ENCODE measurements around the gene PTPN3. TPM values are rescaled to one million over a fixed set of nuclear protein-coding genes. Genes with fewer than 3 reads are reported as not detected.

Gene PTPN3
- total RNA-seq, 6 experiments from 2014 or later = not detected

- TF ChIP-seq CTCF (IDR thresholded peaks at IDR 0.05) = no peak
- no peak for DNase-seq
- H3K27ac Mint-ChIP-seq = no peak overlapping the region
- H3K36me3 Mint-ChIP-seq (ENCODE audit: low read depth) = no peaks in the 10 kb centered on the region
- H3K27me3 Mint-ChIP-seq (ENCODE audit: insufficient read depth) = peaks cover 24% of the 10 kb centered on the region
- H3K9me3 Mint-ChIP-seq = no peaks in the 10 kb centered on the region
- H3K4me3 Mint-ChIP-seq = no peak overlapping the region
- H3K4me1 Mint-ChIP-seq (ENCODE audit: low read depth) = no peaks in the 10 kb centered on the region
These were observed 83.9 kb downstream of the PTPN3 start for GRCh38 chr9:109414125-109414785.

GRCh38 chr9:109411798-109412352 is 86.2 kb downstream of the PTPN3 start:
- Mint-ChIP-seq H3K27ac (no peak overlapping the region), H3K36me3 (ENCODE audit: low read depth) (no peaks in the 10 kb centered on the region), H3K4me1 (ENCODE audit: low read depth) (no peaks in the 10 kb centered on the region)

GRCh38 chr9:109411069-109411761 is 86.9 kb downstream of the PTPN3 start:
- Mint-ChIP-seq H3K9me3 (no peaks in the 10 kb centered on the region), H3K36me3 (ENCODE audit: low read depth) (no peaks in the 10 kb centered on the region), H3K4me3 (no peak overlapping the region), H3K27ac (no peak overlapping the region), H3K27me3 (ENCODE audit: insufficient read depth) (peaks cover 14% of the 10 kb centered on the region), H3K4me1 (ENCODE audit: low read depth) (no peaks in the 10 kb centered on the region)
- DNase-seq = no peak
- TF ChIP-seq CTCF (IDR thresholded peaks at IDR 0.05) = no peak

More at GRCh38 chr9:109411798-109412352, 86.2 kb downstream of the PTPN3 start:
- no peak overlapping the region for H3K4me3 Mint-ChIP-seq
- DNase-seq = peak; percentile 41
- TF ChIP-seq CTCF (IDR thresholded peaks at IDR 0.05) = peak; percentile 78
- H3K27me3 Mint-ChIP-seq (ENCODE audit: insufficient read depth) = peaks cover 18% of the 10 kb centered on the region
- H3K9me3 Mint-ChIP-seq = no peaks in the 10 kb centered on the region

DNA sequence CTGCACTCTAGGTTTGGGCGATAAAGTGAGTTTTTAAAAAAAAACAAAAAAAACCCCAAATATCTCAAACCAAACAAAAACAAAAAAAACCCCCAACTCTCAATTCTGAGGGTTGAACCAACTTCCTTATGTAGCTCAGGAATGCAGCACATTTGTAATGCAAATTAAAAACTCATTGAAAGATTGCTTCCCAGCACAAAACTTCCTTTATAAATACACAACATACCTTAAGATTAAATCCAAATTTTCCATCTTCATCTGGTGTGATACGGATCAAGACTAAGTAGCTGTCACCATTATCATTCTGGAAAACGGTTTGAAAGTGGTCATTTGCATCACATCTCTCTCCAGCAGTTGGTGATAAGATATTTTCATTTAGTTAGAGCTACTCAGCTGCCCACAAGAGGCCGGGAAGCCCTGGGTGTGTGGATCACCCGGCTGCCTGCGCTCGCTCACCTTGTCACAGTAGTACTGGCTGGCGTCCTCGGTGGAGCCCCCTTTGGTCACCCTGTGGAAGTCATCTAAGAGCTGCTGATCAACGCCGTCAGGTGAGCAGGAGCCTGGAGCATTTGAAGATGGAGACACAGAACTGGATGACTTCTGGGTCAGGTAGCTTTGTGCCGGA is 88.2 kb downstream of the PTPN3 start:
- Mint-ChIP-seq H3K27me3 (ENCODE audit: insufficient read depth) (peaks cover 18% of the 10 kb centered on the region), H3K36me3 (ENCODE audit: low read depth) (no peaks in the 10 kb centered on the region), H3K4me1 (ENCODE audit: low read depth) (no peaks in the 10 kb centered on the region), H3K9me3 (no peaks in the 10 kb centered on the region), H3K4me3 (no peak overlapping the region), H3K27ac (no peak overlapping the region)
- TF ChIP-seq CTCF (IDR thresholded peaks at IDR 0.05) = peak; percentile 21; the same call in 1 of the 2 replicates
- DNase-seq = no peak

GRCh38 chr9:109408759-109409462 is 89.2 kb downstream of the PTPN3 start:
- TF ChIP-seq CTCF (IDR thresholded peaks at IDR 0.05) = no peak
- Mint-ChIP-seq H3K4me1 (ENCODE audit: low read depth) (no peaks in the 10 kb centered on the region), H3K27ac (no peak overlapping the region), H3K4me3 (no peak overlapping the region), H3K27me3 (ENCODE audit: insufficient read depth) (peaks cover 18% of the 10 kb centered on the region), H3K9me3 (no peaks in the 10 kb centered on the region), H3K36me3 (ENCODE audit: low read depth) (no peaks in the 10 kb centered on the region)
- no peak for DNase-seq
